NCI-H146 (cell line): Measurements from ENCODE around the gene PPL.
"Not testable (repeated sequence)": the region's sequence is repeated elsewhere in the genome, so short reads cannot be mapped to it uniquely, and the experiment has no call there.

Source experiments
- DNase-seq: peaks from one replicate; lab custom pipeline; 2025; lab: John Stamatoyannopoulos, UW

PPL gene

GRCh38 chr16:4933433-4933832 is 3.5 kb downstream of the PPL start:
- DNase-seq, result no peak

DNA sequence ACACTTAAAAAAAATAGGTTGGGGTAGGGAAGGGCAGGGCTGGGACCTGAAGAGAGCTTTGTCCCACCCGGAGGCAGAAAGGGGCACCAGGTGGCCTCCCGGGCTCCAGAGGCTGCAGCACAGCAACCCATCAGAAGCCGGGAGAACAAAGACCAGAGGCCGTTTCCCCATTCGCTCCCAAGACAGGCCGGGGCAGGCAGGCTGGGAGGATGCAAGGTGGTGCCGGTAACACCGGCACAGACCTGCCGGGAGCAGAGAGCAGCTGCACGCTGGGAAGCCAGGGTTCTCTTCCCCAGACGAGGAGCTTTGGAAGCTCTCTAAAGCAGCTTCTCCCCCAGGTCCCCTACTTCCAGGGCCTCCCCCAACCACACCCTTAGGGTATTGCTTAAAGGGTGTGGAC is 5.6 kb downstream of the PPL start:
- no peak for DNase-seq

DNA sequence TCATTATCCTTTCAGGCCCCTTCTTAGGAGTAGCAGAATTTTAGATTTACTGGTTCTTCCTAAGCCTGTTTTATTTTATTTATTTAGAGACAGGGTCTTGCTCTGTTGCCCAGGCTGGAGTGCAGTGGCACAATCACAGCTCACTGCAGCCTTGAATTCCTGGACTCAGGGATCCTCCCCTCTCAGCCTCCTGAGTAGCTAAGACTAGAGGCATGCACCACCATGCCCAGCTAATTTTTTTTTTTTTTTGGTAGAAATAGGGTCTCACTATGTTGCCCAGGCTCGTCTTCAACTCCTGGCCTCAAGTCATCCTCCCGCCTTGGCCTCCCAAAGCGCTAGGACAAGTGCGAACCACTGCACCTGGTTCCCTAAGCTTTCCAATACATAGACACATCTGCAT is 7.3 kb downstream of the PPL start:
- DNase-seq, result not testable (repeated sequence)

DNA sequence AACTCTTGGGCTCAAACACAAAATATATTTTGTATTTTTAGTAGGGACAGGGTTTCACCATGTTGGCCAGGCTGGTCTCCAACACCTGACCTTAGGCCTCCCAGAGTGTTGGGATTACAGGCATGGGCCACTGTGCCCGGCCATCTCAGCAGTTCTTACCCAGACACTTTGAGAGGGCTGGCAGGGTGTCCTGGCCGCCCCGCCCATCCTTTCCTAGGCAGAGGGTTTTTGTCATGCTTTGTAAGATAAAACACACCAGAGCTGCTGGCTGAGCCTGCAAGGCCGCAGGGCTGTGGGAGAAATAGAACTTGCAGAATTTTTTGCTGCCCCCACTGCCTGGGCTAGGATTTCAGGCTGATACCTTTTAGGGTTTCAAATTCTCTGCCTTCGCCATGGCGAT is 8.7 kb downstream of the PPL start:
- DNase-seq, result no peak

GRCh38 chr16:4927661-4928060 is 9.3 kb downstream of the PPL start:
- DNase-seq, result no peak

DNA sequence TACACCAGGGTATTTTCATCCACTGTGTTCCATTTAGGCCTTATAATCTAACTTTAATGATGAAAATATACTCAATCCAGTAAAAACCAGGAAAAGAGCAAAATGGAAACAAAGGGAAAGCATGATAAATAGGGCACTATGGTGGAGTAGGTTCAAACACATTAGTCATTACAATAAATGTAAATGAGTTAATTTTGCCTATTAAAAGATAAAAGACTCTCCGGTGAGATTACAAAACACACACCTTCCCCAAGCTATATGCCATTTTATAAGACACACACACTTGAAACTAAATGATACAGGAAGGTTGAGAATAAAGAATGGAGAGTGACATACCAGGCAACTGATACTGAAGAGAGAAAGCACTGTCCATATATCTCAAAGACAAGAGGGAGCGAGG is 10.0 kb downstream of the PPL start:
- no peak for DNase-seq

DNA sequence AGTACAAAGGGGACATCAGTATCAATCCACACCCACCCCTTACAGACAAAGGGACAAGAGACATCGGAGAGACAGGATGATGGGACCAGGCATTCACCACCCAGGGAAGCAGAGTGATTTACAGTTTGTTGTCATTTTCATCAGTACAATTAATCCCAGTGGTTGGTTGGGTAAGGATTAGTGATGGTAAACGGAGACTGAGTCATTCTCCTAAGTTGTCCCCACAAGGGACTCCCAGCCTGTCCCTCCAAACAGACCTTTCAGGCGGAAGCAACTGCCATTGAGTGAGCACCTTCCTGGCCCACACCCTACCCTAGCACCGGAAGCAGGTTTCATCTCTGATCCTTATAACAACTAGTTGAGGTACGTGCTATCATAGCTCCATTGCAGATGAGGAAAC is 11.2 kb downstream of the PPL start:
- no peak for DNase-seq

GRCh38 chr16:4925293-4925607 is 11.7 kb downstream of the PPL start:
- no peak for DNase-seq

DNA sequence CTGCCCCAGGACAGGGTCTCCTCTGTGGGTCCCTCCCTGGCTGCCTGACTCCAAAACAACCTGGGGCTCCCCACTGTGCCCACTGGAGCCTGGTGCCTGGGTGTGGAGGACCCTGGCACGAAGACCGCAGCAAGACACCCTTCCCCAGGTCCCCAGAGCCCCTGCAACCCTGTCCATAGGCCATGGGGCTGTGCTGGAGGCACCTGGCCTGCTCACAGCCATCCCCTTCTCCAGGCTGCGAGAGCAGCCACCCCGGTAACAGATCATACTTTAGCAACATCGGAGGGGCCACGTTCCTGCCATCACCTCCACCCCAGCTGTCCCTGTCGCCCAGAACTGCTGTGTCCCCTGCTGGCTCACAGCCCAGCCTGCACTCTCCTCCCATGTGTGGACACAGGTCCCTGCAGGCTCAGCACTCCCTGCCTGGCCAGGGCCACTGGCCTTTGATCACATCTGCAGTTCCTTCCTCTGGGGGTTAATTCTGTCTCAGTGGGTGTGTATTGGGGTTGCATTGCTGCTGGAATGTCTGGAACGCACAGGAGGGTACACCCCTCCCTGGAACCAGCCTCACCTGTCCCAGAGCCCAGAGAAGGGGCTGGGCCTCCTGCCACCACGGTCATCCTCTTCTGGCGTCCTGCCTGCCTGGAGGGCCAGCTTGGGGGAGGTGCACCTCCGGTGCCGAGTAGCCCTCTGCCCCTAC is 12.2 kb downstream of the PPL start:
- DNase-seq, result no peak

- no peak for DNase-seq
Measured at GRCh38 chr16:4923853-4924252, 13.1 kb downstream of the PPL start.

GRCh38 chr16:4922721-4923342 is 14.1 kb downstream of the PPL start:
- DNase-seq, result no peak

DNA sequence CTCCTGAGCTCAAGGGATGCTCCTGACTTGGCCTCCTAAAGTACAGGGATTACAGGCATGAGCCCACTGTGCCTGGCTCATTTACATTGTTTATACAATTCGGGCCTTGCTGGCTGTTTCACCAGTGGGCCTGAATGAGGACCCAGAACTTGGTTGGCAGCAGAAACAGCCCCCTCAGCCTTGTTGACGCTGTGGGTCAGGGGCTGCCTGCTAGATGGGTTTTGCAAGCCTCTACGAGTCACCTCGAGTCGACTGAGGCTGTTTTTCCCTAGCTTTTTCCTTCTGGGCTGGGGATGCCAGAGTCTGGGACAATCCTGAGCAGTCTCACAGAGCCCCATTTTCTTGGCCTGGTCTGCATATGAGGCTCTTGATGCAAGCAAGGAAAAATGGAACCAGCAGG is 16.1 kb downstream of the PPL start:
- no peak for DNase-seq

DNA sequence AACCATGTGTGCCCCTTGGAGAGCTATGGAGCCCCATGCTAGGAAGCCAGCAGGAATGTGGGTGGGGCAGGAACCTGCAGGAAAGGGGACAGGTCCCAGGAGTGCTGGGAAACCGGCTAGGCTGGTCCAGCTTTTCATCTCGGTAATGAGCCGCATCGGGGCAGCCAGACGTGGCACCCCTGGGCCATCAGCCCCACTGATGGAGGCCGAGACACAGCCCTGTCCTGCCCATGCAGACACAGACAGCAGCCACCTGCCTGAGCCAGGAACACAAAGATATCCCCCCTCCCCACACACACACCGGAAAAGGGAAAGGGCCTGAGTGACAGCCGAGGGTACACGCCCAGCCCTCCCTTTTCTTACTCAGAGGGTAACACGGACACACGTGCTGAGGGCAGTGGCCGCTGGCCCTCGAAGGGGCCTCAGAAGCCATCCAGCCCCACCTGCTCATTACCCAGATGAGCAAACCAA is 18.1 kb downstream of the PPL start:
- DNase-seq, result no peak

- no peak for DNase-seq
Measured at GRCh38 chr16:4917117-4917516, 19.8 kb downstream of the PPL start.

DNA sequence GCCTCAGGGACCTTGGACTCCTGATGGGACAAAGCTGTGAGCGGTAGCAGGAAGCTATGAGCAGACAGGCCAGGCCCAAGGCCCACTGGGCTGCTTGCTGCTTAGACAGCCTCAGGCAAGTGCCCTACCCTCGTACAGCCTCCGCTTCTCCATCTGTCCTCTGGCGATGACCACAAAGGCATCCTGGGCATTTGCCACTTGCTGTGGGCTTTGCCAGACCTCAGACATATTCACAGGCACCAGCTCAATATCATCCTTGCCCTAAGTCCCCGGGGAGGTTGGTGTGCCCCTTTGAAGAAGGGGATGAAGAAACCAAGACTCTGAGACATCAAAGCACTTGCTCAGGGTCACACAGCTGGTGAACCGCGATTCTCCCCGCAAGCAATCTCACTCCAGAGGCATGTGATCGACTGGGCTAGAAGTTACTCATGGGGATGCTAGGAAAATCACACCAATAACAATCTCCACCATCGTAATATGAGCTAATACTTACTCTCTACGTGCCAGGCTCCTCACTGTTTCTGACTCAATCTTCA is 21.7 kb downstream of the PPL start:
- DNase-seq, result no peak

DNA sequence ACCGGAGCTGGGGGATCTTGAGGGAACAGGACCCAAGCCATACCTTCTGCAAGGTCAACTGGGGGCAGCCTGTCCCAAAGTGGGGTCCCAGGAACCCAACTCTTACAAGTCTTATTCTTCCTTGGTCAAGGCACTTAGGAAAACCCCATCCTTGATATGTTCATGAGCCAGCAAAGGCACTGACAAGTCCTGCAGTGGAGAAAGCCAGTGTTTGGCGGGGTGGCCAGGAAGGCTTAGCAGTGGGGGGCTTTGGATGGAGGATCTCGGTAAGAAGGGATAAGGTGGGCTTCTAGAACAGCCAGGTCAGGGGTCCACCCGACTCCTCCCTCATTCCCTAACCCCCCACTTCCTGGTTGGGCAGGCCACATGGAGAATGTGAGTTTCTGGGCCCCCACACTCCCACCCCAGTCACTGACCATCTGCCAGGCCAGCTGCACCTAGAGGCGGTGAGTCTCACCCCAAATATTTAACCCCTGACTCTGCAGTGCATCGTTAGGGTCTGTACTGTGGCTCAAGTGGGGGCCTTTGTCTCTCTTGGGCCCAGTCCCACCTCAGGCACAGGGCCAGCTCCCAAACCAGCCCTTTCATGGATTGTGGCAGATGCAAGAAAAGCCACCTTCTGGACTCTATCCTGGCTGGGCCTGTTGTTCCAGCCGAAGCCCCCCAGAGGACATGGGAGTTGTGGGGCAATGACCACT is 22.3 kb downstream of the PPL start:
- no peak for DNase-seq

DNA sequence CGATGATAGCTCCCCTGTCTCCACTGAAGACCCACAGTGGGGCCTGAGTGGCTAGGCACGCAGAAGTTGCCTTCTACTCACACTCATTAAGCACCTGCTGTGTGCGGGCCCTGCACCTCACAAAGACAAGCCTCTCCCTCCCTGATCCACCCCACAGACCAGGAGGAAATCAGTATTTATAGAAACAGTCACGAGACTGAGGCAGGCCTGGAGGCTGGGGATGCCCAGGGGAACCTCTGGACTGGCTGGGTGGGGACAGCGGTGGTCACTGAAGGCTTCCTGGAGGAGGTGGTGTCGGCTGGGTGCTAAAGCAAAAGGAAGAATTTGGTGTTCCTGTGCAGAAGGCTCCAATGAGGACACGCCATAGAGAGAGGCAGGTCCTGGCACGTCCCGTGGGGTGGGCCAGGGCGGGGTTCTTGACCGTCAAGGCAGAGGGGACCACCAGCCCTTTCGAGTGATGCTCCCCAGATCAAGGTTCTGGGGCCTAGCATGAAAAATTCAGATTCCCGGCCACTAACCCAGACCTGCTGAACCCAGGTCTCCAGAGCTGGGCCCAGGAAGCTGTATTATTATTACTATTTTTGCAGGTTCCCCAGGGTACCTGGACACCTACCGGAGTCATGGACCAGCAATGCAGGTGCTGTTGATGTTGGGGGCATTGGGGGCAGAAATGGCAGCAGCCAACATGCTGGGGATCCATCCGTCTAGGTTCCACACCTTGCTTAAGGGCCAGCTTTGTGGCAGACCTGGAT is 23.0 kb downstream of the PPL start:
- DNase-seq, result no peak

DNA sequence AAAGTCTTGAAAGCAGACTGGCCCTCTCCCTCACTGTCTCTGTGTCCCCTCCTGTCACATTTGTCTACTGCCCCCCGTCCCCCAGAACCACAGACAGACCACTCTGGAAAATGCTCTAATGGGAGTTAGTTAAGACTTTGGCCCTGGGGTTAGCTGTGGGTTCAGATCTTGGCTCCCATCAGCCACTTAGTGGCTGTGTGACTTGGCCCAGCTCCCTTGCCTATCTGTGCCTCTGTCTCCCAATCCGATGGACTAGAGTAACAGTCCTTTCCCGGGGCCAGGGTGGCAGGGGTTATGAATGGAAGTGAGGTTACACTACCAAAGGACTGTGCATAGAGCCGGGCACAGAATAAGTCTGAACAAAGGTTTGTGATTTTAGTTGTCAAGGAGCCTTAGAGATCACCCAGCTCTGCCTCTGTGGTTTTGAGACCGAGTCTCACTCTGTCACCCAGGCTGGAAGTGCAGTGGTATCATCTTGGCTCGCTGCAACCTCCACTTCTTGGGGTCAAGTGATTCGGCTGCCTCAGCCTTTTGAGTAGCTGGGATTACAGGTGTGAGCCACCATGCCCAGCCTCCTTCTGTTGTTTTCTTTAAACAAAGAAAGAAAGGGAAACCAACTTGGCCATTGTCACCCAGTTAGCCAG is 23.7 kb downstream of the PPL start:
- DNase-seq, result no peak

- no peak for DNase-seq
Measured at GRCh38 chr16:4911970-4912386, 25.0 kb downstream of the PPL start.

- DNase-seq, result no peak
Measured at GRCh38 chr16:4910828-4911227, 26.1 kb downstream of the PPL start.

DNA sequence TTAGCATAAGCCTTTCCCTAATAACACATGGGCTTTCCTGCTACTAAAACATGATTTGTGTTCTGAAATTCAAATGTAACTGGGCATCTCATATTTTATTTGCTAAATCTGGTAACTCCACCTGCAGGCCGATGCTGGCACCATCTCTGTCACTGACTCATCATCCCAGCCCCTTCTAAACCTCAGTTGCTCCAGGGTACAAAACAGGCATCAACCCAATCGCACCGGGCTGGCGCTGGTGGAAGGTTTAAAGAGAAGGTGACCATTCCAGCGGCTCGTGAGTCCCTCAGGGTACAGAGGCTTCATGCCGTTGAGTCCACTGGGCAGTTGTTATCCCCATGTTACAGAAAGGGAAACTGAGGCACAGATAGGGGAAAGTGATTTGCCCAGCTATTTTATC is 27.1 kb downstream of the PPL start:
- no peak for DNase-seq

DNA sequence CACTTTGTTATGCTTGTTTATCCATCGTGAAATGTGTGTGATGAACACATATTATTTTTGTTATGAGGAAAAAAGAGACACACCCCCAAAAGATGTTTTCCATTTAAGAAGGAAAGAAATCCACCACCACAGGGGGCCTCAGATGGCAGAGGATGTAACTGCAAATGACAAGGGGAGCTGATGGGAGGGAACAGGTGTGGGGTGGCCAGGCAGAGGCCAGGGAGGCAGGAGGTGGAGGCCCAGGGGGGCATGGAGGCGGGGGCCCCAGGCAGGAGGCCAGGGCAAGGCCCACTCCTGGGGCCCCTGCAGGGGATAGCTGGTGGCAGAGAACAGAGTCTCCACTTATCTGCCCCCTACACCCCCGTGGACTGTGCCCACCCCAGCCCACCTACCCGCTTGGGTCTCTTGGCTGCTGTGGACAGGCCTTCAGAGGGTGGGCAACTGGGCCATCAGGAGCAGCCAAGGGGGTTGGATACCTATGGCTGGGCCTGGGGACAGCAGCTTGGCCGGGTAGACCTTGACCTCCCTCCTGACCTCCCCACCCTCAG is 28.0 kb downstream of the PPL start:
- DNase-seq, result no peak
